Smooth muscle cell (in vitro differentiated cells): ENCODE data around the gene CYBRD1. TPM values are rescaled to one million over a fixed set of nuclear protein-coding genes. Genes with fewer than 3 reads are reported as not detected.
"Not testable (repeated sequence)": the region's sequence is repeated elsewhere in the genome, so short reads cannot be mapped to it uniquely, and the experiment has no call there.

ENCODE experiments used
- DNase-seq: peaks from one replicate; lab custom pipeline; 2025; ENCODE audit not compliant: unreplicated experiment; lab: John Stamatoyannopoulos, UW
- H2AFZ ChIP-seq: fragments of 200-600 bp; sonication (generic); 2 replicates; pipeline ENCODE4 v1.6.0; 2016; ENCODE audit warnings: antibody characterized with exemption, low read depth, mild to moderate bottlenecking
- H3F3A ChIP-seq: fragments of 200-600 bp; sonication (generic); 2 replicates; pipeline ENCODE4 v1.6.0; 2017; ENCODE audit warnings: antibody characterized with exemption, low read depth
- H3K27ac ChIP-seq: fragments of 200-600 bp; sonication (generic); 2 replicates; pipeline ENCODE4 v1.5.1; 2016; ENCODE audit warnings: low read depth, mild to moderate bottlenecking
- H3K27me3 ChIP-seq: fragments of 200-600 bp; sonication (generic); 2 replicates; pipeline ENCODE4 v1.6.1; 2016; ENCODE audit warnings: low read depth, mild to moderate bottlenecking
- H3K36me3 ChIP-seq: fragments of 200-600 bp; sonication (generic); 2 replicates; pipeline ENCODE4 v1.5.1; 2016; ENCODE audit warnings: low read depth
- H3K4me1 ChIP-seq: fragments of 200-600 bp; sonication (generic); 2 replicates; pipeline ENCODE4 v1.5.1; 2016; ENCODE audit warnings: low read depth
- H3K4me2 ChIP-seq: fragments of 200-600 bp; sonication (generic); 2 replicates; pipeline ENCODE4 v1.6.0; 2016; ENCODE audit warnings: mild to moderate bottlenecking
- H3K4me3 ChIP-seq: fragments of 200-600 bp; sonication (generic); 2 replicates; pipeline ENCODE4 v1.5.1; 2016; ENCODE audit warnings: mild to moderate bottlenecking
- H3K79me2 ChIP-seq: fragments of 200-600 bp; sonication (generic); 2 replicates; pipeline ENCODE4 v1.6.0; 2016; ENCODE audit warnings: low read depth, mild to moderate bottlenecking
- H3K9ac ChIP-seq: fragments of 200-600 bp; sonication (generic); 2 replicates; pipeline ENCODE4 v1.6.0; 2016; ENCODE audit warnings: low read depth
- H3K9me3 ChIP-seq: fragments of 200-600 bp; sonication (generic); replicated peaks from 2 replicates; pipeline ENCODE4 v1.5.1; 2016; ENCODE audit warnings: low read depth
- H4K20me1 ChIP-seq: fragments of 200-600 bp; sonication (generic); 2 replicates; pipeline ENCODE4 v1.6.0; 2016; ENCODE audit warnings: low read depth
- WGBS: methylation state at CpG from one replicate; pipeline ENCODE4 v1.1.7; 2016; ENCODE audit warnings: low lambda C conversion rate; 5-methylcytosine and 5-hydroxymethylcytosine counted together
- polyA plus RNA-seq: library from polyadenylated mRNA; unstranded; fragments of >200 nt; fragmentation: Nextera tagmentation; extraction: Ambion mirVana; gene quantifications from 2 replicates; pipeline ENCODE4 v1.2.1, GENCODE V29; 2016
- total RNA-seq: library from RNA; depleted of rRNA; stranded (reverse); fragments of >200 nt; gene quantifications from 2 replicates; pipeline ENCODE4 v1.2.3, GENCODE V29; 2014
- TF ChIP-seq, protein P1 (sequence below): fragments of 200-600 bp; sonication (generic); IDR thresholded peaks from 2 replicates; pipeline ENCODE4 v1.5.1; 2017; ENCODE audit warnings: borderline replicate concordance, mild to moderate bottlenecking, antibody characterized with exemption; ENCODE audit not compliant: insufficient read depth, poor library complexity, severe bottlenecking

The CYBRD1 gene
- total and polyA plus RNA-seq, 2 experiments from 2014 or later = 41.3 to 61.5 TPM

DNA sequence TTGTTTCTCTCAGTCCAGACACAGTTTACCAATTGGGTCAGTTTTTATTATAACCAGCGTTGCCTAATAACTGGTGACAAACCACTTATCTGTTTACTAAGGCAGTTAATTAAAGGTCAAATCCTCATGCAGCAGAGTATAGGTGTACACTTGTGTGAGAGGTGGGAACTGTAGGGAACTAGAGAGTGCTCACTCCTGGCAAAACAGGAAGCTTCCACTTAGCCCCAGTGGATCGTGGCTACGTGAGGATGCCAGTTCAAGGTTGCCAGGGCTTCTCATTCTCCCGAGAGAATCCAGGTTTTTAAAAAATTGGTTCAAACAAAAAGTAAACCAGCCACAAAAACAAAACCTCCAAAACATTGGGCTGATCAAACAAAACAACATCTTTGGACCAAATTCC is 8.1 kb downstream of the CYBRD1 start:
- H3K9ac ChIP-seq = no peak overlapping the region
- H3K36me3 ChIP-seq = no peaks in the 10 kb centered on the region
- H3K79me2 ChIP-seq = peaks cover 13% of the 10 kb centered on the region
- H3K27ac ChIP-seq = peak overlapping the region; percentile 72
- TF ChIP-seq, protein P1, sequence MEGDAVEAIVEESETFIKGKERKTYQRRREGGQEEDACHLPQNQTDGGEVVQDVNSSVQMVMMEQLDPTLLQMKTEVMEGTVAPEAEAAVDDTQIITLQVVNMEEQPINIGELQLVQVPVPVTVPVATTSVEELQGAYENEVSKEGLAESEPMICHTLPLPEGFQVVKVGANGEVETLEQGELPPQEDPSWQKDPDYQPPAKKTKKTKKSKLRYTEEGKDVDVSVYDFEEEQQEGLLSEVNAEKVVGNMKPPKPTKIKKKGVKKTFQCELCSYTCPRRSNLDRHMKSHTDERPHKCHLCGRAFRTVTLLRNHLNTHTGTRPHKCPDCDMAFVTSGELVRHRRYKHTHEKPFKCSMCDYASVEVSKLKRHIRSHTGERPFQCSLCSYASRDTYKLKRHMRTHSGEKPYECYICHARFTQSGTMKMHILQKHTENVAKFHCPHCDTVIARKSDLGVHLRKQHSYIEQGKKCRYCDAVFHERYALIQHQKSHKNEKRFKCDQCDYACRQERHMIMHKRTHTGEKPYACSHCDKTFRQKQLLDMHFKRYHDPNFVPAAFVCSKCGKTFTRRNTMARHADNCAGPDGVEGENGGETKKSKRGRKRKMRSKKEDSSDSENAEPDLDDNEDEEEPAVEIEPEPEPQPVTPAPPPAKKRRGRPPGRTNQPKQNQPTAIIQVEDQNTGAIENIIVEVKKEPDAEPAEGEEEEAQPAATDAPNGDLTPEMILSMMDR = no peak
- peak overlapping the region; percentile 78 for H3K4me2 ChIP-seq
- H3F3A ChIP-seq = peaks cover 12% of the 10 kb centered on the region
- WGBS = 98% methylated on average over 4 of the region's 4 CpGs
- peaks cover 5% of the 10 kb centered on the region for H3K4me1 ChIP-seq
- no peak overlapping the region for H2AFZ ChIP-seq
- H3K4me3 ChIP-seq = no peak overlapping the region
- DNase-seq = no peak
- no peaks in the 10 kb centered on the region for H3K9me3 ChIP-seq
- no peaks in the 10 kb centered on the region for H3K27me3 ChIP-seq
- peaks cover 15% of the 10 kb centered on the region for H4K20me1 ChIP-seq

DNA sequence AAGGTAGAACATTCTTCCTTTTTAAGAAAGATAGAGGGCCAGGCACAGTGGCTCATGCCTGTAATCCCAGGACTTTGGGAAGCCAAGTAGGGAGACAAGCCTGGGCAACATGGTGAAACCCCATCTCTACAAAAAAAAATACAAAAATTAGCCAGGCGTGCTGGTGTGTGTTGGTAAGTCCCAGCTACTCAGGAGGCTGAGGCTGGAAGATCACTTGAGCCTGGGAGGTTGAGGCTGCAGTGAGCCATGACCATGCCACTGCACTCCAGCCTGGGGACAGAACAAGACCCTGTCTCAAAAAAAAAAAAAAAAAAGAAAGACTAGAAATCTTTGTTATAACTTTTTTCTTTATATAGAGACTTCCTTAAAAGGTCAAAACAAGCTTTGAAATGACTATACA is 8.6 kb downstream of the CYBRD1 start:
- Histone ChIP-seq H4K20me1 (peaks cover 13% of the 10 kb centered on the region), H3K27ac (peak overlapping the region; percentile 72)
- not testable (repeated sequence) for H3K9ac ChIP-seq

DNA sequence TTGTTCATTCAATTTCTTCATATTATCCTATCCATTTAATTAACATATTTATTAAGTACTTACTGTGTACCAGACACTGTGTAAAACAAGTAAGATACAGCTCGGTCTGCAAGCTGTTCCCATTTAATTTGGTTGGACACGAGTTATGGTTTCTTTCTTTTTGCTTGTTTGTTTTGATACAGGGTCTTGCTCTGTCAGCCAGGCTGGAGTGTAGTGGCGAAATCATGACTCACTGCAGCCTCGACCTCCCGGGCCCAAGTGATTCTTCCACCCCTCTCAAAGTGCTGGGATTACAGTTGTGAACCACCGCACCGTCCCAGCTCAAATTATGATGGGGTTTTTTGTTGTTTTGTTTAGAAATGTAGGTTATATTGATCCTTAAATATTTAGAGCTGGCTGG is 9.0 kb downstream of the CYBRD1 start:
- WGBS = 16% methylated on average over 7 of the region's 7 CpGs
- Histone ChIP-seq H2AFZ (no peak overlapping the region), H3K9me3 (no peaks in the 10 kb centered on the region), H3K4me1 (peaks cover 5% of the 10 kb centered on the region), H3K27me3 (no peaks in the 10 kb centered on the region), H3K27ac (peak overlapping the region; percentile 72), H3K36me3 (no peaks in the 10 kb centered on the region), H3F3A (peaks cover 12% of the 10 kb centered on the region), H3K4me3 (peak overlapping the region; percentile 21), H3K9ac (peak overlapping the region; percentile 21), H4K20me1 (peaks cover 13% of the 10 kb centered on the region), H3K4me2 (peak overlapping the region; percentile 78), H3K79me2 (peaks cover 8% of the 10 kb centered on the region)
- DNase-seq = no peak
- TF ChIP-seq, protein P1 = no peak

More for the DNA sequence above, 8.6 kb downstream of the CYBRD1 start:
- Histone ChIP-seq H3K4me2 (peak overlapping the region; percentile 78), H3F3A (peaks cover 12% of the 10 kb centered on the region), H3K4me3 (peak overlapping the region; percentile 21)
- H2AFZ ChIP-seq, H3K9me3 ChIP-seq, DNase-seq, H3K36me3 ChIP-seq, H3K4me1 ChIP-seq, H3K79me2 ChIP-seq, H3K27me3 ChIP-seq: not testable (repeated sequence)
- WGBS = 73% methylated on average over 1 of the region's 1 CpG

DNA sequence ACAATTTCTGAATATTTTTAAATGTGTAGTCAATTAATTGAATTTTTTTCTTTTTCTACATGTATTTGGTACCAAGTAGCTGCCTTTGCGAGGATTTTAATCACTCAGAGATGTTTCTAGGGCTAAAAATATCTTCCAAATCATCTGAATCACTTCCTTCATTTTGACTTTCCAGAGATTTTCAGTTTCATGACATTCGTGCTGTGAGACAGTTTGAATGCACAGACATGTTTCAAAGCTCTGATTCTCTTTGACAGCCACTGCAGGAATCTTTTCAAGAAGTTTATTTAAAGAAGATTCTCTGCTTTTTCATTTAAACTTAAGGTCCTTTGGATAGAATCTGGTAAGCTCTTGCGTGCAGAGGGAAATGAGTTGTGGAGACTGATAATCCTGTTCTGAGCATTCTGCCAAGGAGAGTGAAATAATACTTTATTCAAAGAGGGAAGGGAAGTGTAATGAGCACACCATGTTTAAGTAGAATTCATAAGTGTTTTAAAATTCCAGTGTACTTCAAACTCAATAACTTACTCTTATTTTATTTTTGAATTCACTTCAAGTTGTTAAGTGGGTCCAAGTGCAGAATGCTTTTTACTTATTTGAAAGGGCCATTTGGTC is 9.7 kb downstream of the CYBRD1 start:
- H4K20me1 ChIP-seq = peaks cover 13% of the 10 kb centered on the region
- WGBS = 42% methylated on average over 3 of the region's 3 CpGs
- H3K36me3 ChIP-seq = no peaks in the 10 kb centered on the region
- H2AFZ ChIP-seq = no peak overlapping the region
- peak overlapping the region; percentile 21 for H3K9ac ChIP-seq
- H3K9me3 ChIP-seq = no peaks in the 10 kb centered on the region
- TF ChIP-seq, protein P1 = no peak
- H3K27me3 ChIP-seq = no peaks in the 10 kb centered on the region
- H3K4me2 ChIP-seq = peak overlapping the region; percentile 78
- peak overlapping the region; percentile 72 for H3K27ac ChIP-seq
- H3K4me3 ChIP-seq = no peak overlapping the region
- no peak for DNase-seq
- peaks cover 3% of the 10 kb centered on the region for H3K79me2 ChIP-seq
- H3F3A ChIP-seq = peaks cover 12% of the 10 kb centered on the region
- H3K4me1 ChIP-seq = peaks cover 5% of the 10 kb centered on the region
